ENCODE data around the gene UNC45A. TPM values are rescaled to one million over a fixed set of nuclear protein-coding genes. Genes with fewer than 3 reads are reported as not detected.

The UNC45A gene
- total and polyA plus RNA-seq, 2 of the 4 experiments (the other 2 are of a cell fraction), result 68.9 to 100 TPM

DNA sequence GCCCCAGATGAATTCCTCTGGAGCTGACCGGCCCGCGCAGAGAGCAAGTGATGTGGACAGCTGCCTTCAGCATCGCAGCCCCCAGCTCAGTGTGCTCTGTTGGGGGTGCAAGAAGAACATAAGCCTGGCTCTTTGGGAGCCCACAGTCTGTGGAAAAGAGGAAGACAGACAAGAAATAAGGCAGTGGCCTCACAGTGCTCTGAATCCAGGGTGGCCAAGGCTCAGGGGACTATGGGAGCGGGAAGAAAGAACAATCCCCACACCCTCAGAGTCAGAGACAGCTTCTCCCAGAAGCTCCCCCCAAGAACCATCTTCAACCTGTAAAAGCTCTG is 2.5 kb upstream of the UNC45A start (continued):
- TF ChIP-seq NFE2L2 (IDR thresholded peaks at IDR 0.05; ENCODE audit: low read depth, low read length) (no peak), FOS (IDR thresholded peaks at IDR 0.05; ENCODE audit: low read depth, low read length) (no peak), MXI1 (IDR thresholded peaks at IDR 0.05; ENCODE audit: borderline replicate concordance, low read depth, low read length) (no peak), MAZ (IDR thresholded peaks at IDR 0.05; ENCODE audit: borderline replicate concordance, low read depth, low read length) (no peak), RFX5 (IDR thresholded peaks at IDR 0.05; ENCODE audit: low read depth, low read length) (no peak), CEBPB (IDR thresholded peaks at IDR 0.05; ENCODE audit: low read depth, low read length) (no peak)

DNA sequence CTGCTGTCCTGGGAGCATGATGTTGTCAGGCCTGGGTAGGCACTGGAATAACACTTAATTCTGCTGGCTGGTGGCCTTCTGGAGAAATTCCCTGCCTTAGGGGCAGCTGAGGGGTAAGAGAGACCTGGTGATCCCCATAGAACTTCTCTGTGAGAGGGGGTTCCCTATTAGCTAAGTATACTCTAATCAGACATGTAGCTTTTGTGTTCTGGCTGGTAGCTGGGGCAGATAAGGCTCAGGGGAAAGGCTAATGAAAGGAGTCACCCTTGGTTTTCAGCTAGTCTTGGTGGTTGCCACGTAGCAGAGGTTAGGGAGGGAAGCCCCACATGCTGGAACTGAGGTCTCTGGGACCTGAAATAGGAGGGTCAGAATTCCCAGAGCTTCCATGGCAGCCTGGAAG is 1.8 kb upstream of the UNC45A start:
- Histone ChIP-seq H3K9me3 (ENCODE audit: control insufficient read depth, insufficient read depth, low read length) (no peaks in the 10 kb centered on the region), H4K5ac (ENCODE audit: low read depth, low read length) (no peak overlapping the region), H3K56ac (ENCODE audit: extremely low read depth, insufficient read depth, low read length) (no peak overlapping the region), H3K4me2 (ENCODE audit: low read depth, low read length) (no peak overlapping the region), H2AK5ac (ENCODE audit: low read depth, low read length) (no peak overlapping the region), H3K36me3 (ENCODE audit: control insufficient read depth, insufficient read depth, low read length) (peaks cover 5% of the 10 kb centered on the region), H2AK9ac (replicated peaks; ENCODE audit: low read depth, low read length, poor library complexity) (no peak overlapping the region), H2BK20ac (ENCODE audit: low read depth, low read length) (no peak overlapping the region), H3K18ac (ENCODE audit: low read depth, low read length) (no peak overlapping the region), H3K27me3 (ENCODE audit: control insufficient read depth, insufficient read depth, low read length) (no peaks in the 10 kb centered on the region), H3K9me1 (ENCODE audit: insufficient read depth, low read length) (peaks cover 13% of the 10 kb centered on the region), H3K4me3 (ENCODE audit: insufficient read depth, low read depth, low read length) (no peak overlapping the region), H4K8ac (ENCODE audit: low read depth in 2 of 2, low read length in 2 of 2) (no peak overlapping the region), H3K27ac (ENCODE audit: insufficient read depth, low read length) (no peak overlapping the region), H4K91ac (ENCODE audit: insufficient read depth, low read depth, low read length) (no peak overlapping the region), H2AFZ (replicated peaks; ENCODE audit: low read length, poor library complexity) (no peak overlapping the region), H3K23ac (ENCODE audit: low read depth, low read length) (no peak overlapping the region), H4K20me1 (ENCODE audit: insufficient read depth, low read length) (peaks cover 6% of the 10 kb centered on the region; the same call in 1 of the 2 replicates), H2BK120ac (ENCODE audit: low read depth, low read length) (no peak overlapping the region), H3K14ac (replicated peaks; ENCODE audit: low read depth, low read length) (no peak overlapping the region), H2BK5ac (ENCODE audit: low read depth, low read length, poor library complexity, severe bottlenecking) (no peak overlapping the region), H3K9ac (ENCODE audit: low read depth, low read length) (no peak overlapping the region), H2BK15ac (ENCODE audit: low read depth, low read length) (no peak overlapping the region), H3K79me1 (ENCODE audit: low read depth in 1 of 2, low read length in 2 of 2) (peaks cover 23 to 50% of the 10 kb centered on the region in 2 experiments), H3K4me1 (ENCODE audit: control insufficient read depth, insufficient read depth, low read length) (peaks cover 11% of the 10 kb centered on the region), H3K4ac (ENCODE audit: low read depth, low read length) (no peak overlapping the region)
- BruUV-seq (replicated peaks), result no TSS peak
- in situ Hi-C loops (cut with MboI; ENCODE audit: low sequenced_read_pairs), result no loop called here
- TF ChIP-seq MXI1 (IDR thresholded peaks at IDR 0.05; ENCODE audit: borderline replicate concordance, low read depth, low read length), result no peak
- no peak for TF ChIP-seq CHD1 (IDR thresholded peaks at IDR 0.05; ENCODE audit: low read depth, low read length)
- TF ChIP-seq, protein P1, sequence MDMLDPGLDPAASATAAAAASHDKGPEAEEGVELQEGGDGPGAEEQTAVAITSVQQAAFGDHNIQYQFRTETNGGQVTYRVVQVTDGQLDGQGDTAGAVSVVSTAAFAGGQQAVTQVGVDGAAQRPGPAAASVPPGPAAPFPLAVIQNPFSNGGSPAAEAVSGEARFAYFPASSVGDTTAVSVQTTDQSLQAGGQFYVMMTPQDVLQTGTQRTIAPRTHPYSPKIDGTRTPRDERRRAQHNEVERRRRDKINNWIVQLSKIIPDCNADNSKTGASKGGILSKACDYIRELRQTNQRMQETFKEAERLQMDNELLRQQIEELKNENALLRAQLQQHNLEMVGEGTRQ (IDR thresholded peaks at IDR 0.05; ENCODE audit: low read depth, low read length), result no peak
- TF ChIP-seq RCOR1 (IDR thresholded peaks at IDR 0.05; ENCODE audit: insufficient replicate concordance, low read length), result no peak
- TF ChIP-seq MAZ (IDR thresholded peaks at IDR 0.05; ENCODE audit: borderline replicate concordance, low read depth, low read length), result no peak
- no peak for TF ChIP-seq CEBPB (IDR thresholded peaks at IDR 0.05; ENCODE audit: low read depth, low read length)
- no peak for TF ChIP-seq POLR2A (IDR thresholded peaks at IDR 0.05; ENCODE audit: low read depth, low read length)
- TF ChIP-seq MAFK (IDR thresholded peaks at IDR 0.05; ENCODE audit: low read depth, low read length), result no peak
- TF ChIP-seq RFX5 (IDR thresholded peaks at IDR 0.05; ENCODE audit: low read depth, low read length), result no peak
- no peak for TF ChIP-seq SMC3 (IDR thresholded peaks at IDR 0.05; ENCODE audit: low read depth, low read length)
- TF ChIP-seq, protein P2, sequence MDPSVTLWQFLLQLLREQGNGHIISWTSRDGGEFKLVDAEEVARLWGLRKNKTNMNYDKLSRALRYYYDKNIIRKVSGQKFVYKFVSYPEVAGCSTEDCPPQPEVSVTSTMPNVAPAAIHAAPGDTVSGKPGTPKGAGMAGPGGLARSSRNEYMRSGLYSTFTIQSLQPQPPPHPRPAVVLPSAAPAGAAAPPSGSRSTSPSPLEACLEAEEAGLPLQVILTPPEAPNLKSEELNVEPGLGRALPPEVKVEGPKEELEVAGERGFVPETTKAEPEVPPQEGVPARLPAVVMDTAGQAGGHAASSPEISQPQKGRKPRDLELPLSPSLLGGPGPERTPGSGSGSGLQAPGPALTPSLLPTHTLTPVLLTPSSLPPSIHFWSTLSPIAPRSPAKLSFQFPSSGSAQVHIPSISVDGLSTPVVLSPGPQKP (IDR thresholded peaks at IDR 0.05; ENCODE audit: borderline replicate concordance, low read depth, low read length), result no peak
- intact Hi-C loops (cut with micrococcal nuclease), result no loop called here
- dilution Hi-C loops (cut with HindIII; ENCODE audit: low sequenced_read_pairs, unreplicated experiment), result no loop called here
- CTCF ChIA-PET, result interaction anchor here (1.5 to 1.6 kb wide), 2 partner anchors 10 to 31 kb away, joined by 3 to 8 read pairs; partner anchors contain the start of gene MAN2A2
- ATAC-seq (ENCODE audit: low read depth) (no peak), DNase-seq (no peak)
- WGBS, 2 experiments (ENCODE audit: extremely low coverage in 2 of 2, insufficient read length in 1 of 2), result 14% methylated on average over 1 of the region's 1 CpG; no CpG with 5 or more reads in 1 of the 2 experiments
- POLR2A ChIA-PET (ENCODE audit: unreplicated experiment), result no interaction called here

All from IMR-90 (cell line).